Measurements from ENCODE around the gene ITGAD. TPM values are rescaled to one million over a fixed set of nuclear protein-coding genes. Genes with fewer than 3 reads are reported as not detected.
"Not testable (repeated sequence)": the region's sequence is repeated elsewhere in the genome, so short reads cannot be mapped to it uniquely, and the experiment has no call there.

The ITGAD gene
- total RNA-seq, 1 donor from 2014 or later: 0.09 TPM

DNA sequence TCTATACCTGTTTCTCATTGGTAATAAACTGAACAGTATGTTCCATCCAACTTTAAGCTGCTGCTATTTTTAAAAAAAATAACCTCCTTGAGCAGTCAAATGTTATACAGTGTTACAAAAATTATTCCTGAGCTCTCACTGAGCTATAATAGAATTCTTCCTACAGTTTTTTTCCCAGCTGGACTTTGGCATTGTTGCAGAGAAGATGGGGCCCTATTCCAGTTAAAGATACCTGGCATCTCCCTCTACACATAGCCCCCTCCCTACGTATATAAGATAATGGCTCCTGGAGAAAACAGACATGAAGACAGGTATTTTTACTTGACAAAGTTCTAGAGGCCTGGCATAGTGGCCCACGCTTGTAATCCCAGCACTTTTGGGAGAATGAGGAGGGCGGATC is 36.7 kb downstream of the ITGAD start:
- no peak for DNase-seq (ENCODE audit: low spot score)

DNA sequence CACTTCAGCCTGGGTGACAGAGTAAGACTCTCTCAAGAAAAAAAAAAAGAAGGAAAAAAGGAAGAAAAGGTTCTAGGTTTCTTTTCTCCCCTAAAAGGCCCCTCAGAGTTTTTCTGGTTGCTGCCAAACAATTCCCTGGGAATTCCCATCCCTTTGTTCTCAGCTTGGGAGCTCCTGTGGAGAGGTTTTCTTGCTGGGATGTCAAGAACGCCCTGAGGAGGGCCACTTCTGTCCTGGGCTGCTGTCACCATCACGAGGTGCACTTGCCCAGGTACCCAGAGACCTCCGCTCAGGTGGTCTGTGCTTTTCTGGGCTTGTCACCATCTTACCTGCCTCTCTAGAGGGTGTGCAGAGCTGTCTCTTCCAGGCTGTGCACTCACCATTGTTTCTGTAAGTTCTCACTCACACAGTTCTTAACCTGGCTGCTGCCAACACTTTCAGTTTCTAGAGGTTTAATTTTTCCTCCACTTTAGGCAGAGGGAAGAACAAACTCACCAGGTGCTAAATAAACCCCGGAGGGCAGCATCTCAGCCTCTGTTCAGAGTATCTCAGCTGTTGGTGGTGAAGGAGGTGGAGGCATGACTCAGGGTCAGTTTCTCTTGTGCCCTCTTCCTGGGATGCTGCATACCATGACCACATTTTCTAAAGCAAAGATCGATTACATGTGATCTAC is 37.4 kb downstream of the ITGAD start:
- DNase-seq (ENCODE audit: low spot score): no peak

DNA sequence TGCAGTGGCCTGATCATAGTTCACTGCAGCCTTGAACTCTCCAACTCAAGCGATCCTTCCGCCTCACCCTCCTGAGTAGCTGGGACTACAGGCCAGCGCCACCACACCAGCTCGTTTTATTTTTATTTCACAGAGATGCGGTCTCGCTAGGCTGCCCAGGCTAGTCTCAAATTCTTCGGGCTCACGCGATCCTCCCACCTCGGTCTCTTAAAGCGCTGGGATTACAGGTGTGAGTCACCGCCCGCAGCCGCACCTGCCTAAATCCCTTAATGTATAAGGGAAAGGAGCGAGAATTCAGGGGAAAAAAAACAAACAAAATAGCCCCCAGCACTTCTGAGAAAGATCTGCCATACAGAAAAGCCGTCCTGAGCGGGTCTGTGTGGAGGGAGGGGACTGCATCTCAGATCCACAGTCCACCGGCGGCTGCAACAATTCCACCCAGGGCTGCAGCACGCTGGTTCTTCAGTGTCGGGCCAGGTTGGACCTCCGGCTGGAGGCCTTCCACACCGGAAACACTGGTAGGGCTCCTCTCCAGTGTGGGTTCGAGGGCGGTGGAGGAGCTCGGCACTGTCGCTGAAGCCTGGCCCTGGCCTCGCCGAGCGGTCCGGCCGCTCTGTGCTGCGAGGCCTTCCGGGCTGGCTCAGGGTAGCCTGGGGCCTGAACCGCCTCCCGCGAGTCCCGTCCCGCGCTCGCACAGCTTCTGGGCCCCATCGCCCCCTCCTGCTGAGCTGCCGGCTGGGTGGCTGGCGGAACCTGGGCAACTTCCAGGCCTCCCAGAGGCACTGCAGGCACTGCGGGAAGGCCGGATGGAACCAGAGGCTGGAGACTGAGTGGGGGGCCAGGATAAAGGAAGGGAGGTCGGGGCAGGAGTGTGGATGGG is 42.4 kb downstream of the ITGAD start:
- no peak for DNase-seq (ENCODE audit: low spot score)

DNA sequence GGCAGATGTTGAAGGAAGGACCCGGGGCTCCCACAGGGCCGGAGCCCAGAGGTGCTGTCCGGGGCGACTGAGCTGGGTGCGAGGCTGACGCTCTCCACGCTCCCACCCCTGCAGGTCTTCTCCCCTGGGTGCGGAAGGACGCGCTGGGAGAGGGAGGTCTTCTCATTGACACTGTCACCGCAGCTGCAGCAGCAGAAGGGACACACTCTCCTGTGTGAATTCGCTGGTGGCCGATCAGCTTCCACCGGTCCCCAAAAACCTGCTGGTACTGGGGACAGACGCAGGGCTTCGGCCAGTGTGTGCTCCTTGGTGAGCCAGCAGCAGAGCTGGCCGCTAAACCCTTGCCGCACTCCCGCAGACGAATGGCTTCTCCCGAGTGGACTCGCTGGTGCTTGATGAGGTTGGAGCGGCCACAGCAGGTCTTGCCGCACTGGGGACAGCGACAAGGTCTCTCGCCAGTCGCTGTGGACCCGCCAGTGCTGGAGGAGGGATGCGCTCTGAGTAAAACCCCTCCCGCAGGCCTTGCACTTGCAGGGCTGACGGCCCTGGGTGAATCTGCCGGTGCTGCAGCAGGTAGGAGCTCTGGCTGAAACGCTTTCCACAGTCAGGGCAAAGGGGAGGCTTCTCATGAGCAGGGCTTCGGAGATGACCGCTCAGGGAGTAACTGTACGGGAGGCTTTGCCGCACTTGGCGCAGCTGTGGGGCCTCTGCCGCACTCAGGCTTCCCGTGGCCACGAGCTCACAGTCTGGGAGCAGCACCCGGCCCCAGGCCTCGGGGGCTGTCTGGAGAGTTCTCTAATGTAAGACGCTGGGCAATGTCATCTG is 43.3 kb downstream of the ITGAD start:
- DNase-seq (ENCODE audit: low spot score): no peak

DNA sequence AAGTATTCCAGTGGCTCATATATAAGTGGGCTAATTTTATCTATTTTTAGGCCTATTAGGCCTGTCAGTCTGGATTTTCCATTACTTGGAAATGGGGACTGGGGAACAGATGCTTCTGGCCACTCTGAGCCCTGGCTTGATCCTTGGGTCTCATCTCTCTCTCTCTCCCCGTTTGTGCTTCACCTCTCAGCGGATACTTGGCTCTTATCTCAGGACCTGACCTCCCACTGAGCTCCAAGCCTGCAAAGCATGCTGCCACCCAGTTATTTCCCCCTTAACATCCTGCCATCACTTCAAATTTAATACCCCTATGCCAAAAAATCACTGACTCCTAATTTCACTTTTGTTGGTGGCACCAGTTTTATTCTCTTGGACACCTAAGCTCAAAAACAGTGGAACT is 45.3 kb downstream of the ITGAD start:
- no peak for DNase-seq (ENCODE audit: low spot score)

DNA sequence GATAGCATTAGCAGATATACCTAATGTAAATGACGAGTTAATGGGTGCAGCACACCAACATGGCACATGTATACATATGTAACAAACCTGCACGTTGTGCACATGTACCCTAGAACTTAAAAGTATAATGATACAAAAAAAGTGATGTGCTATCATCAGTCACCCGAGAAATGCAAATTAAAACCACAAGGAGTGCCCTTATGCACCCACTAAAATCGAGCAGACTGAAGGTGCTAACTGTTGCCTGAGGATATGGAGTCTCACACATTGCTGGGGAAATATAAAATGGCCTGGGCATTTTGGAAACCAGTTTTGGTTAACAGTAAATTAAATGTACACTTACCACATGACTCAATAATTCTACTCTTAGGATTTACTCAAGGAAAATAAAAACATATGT is 45.9 kb downstream of the ITGAD start:
- not testable (repeated sequence) for DNase-seq (ENCODE audit: low spot score)

DNA sequence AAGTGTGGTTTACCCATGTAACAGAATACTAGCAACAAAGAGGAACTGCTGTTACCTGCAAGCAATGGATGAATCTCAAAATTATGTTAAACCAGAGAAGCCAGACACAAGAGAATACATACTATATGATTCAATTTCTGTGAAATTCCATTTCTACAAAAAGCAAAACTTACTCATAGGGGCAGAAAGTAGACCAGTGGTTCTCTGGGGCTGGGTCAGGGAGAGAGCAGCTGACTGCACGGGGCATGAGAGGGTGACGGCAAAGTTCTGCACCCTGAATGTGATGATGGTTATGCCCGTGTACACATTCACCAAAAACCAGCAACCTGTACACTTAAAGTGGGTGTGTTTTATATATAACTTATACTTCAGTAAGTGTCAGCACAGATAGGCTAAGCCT is 46.4 kb downstream of the ITGAD start:
- DNase-seq (ENCODE audit: low spot score): no peak

DNA sequence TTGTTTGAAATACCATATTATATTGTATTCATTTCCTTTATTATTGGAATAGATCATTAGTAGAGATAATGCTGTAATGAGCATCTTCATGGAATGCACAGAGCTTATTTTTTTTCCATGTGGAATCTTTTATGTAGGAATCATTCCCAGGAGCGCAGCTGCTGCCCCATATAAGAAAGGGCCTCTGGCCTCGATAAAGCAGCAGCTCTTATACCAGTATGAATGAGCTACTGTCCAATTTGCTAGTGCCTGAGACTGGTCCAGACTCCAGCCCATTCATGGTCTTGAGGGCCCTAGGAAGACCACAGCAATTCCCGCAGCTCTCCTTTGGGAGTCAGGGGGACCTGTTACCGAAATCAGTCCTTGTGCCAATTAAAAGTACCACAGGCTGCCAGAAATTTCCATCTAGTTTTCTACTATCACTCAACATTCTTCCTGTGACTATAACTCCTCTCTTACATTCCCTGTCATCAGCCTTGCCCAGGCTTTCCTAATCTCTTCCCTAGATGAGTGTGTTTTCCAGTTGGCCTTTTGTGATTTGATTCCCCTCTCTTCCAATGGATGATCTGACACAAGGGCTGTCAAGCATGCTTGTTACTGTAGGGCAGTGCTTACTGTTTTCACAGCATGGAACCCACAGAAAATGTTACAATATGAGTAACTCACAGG is 47.5 kb downstream of the ITGAD start:
- DNase-seq (ENCODE audit: low spot score): no peak

DNA sequence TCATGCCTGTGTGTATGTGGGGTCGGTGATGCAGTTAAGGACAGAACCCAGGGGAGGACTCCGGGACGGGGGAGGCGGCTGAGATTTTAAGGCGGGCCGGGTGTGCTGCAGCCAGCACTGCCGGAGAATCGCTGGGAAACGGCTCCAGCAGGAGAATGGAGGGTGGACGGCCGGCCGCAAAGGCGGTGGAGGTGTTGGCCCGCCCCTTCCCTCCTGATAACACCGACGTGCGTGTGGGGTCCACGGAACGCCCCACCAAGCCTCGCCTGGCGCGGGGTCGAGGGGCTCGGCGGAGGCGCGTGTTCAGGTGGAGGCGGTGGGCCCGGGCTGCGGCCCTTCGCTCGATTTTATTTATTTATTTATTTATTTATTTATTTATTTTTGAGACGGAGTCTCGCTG is 48.8 kb downstream of the ITGAD start:
- no peak for DNase-seq (ENCODE audit: low spot score)

DNA sequence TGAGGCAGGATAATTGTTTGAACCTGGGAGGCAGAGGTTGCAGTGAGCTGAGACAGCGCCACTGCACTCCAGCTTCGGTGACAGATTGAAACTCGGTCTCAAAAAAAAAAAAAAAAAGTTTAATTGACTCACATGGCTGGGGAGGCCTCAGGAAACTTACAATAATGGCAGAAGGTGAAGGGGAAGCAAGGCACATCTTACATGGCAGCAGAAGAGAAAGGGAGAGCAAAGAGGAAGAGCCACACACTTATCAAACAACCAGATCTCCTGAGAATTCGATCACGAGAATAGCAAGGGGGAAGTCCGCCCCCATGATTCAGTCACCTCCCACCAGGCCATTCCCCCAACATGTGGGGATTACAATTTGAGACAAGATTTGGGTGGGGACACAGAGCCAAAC is 52.8 kb downstream of the ITGAD start:
- DNase-seq (ENCODE audit: low spot score): not testable (repeated sequence)

DNA sequence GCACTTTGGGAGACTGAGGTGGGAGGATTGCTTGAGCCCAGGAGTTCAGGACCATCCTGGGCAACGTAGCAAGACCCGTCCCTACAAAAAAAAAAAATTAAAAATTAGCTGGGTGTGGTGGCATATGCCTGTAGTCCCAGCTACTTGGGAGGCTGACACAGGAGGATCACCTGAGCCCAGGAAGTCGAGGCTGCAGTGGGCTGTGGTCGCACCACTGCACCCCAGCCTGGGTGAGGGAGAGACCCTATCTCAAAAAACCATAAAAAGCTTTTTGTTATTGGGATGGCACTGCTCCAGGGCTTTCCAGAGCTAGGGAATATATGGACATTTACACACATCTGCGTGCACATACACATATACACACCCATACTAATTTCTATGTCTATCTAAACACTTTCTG is 58.1 kb downstream of the ITGAD start:
- no peak for DNase-seq (ENCODE audit: low spot score)

DNA sequence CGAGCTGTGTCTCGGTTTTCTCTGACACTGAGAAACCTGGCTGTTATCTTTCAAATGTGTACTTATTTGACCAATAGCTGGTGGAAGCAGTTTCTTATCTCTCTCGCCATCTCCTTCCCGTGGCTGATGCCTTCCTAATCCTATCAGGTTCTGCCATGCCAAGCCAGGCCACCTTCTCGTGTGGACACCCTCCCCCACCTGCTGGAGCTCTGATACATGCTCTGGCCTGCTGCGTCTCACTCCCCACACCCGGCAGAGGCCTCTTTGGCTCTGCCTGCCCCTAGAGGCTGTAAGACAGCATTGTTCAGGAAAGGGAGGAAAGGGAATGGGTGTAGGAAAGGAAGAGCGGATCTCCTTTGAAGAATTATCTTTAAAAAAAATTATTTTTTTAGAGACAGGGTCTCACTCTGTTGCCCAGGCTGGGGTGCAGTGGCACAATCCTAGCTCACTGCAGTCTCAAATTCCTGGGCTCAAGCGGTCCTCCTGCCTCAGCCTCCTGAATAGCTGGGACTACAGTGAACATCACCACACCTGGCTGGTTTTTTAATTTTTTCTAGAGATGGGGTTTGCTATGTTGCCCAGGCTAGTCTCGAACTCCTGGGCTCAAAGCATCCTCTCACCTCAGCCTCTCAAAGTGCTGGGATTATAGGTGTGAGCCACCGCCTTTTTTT is 58.7 kb downstream of the ITGAD start:
- DNase-seq (ENCODE audit: low spot score): no peak

DNA sequence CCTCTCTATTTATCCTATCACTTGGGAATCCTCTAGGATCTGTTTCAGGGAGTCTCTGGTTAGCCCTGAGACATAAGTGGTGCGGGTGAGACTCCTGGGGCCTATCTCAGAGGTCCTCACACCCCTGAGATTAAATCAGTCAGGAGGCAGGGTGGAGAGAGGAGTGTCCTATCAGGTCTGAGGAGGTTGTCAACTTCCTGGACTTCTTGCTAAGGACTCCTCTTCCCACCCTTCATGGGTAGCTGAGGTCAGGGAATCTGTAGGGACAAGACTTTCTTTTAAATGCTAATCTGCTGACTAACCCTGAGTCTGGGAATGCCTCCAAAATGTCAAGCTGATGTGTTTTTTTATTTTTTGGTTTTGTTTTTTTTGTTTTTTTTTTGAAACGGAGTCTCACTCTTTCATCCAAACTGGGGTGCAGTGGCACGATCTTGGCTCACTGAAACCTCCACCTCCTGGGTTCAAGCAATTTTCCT is 59.5 kb downstream of the ITGAD start:
- DNase-seq (ENCODE audit: low spot score): no peak

DNA sequence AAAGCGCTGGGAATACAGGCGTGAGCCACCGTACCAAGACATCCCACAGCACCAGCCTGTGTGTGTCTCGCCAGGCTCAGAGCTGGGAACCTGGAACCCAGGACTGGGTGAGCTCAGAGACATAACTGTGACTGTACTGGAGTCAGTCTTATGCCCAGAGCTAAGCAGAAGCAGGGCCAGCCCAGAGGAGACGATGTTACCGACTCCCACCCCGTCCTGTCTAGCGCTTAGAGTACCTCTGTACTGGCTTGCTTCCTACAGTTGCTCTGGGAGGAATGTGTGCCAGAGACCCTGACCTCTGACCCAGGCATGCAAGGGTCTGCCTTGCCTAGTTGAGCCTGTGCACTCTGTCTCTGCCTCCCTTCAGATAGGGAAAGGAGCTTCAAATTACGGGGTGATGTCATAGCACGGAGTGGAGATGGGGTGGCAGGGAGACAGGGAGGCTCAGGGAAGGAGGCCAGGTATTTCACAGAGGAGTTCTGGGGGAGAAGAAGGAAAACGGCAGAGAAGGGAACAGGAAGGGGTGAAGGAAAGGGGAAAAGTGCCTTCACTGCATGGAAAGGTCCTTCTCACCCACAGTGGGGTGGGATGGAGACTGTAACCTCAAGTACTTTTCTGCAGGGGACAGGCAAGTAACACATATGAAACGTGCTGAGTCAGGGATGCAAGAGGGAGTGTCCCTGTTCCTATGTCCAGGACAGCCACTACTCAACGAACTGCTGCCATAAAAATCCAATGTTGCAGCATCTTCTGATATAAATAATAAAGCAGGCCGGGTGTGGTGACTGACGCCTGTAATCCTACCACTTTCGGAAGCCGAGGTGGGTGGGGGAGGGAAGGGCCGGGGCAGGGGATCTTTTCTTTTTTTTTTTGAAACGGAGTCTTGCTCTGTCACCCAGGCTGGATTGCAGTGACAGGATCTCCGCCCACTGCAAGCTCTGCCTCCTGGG is 60.4 kb downstream of the ITGAD start:
- DNase-seq (ENCODE audit: low spot score): no peak

DNA sequence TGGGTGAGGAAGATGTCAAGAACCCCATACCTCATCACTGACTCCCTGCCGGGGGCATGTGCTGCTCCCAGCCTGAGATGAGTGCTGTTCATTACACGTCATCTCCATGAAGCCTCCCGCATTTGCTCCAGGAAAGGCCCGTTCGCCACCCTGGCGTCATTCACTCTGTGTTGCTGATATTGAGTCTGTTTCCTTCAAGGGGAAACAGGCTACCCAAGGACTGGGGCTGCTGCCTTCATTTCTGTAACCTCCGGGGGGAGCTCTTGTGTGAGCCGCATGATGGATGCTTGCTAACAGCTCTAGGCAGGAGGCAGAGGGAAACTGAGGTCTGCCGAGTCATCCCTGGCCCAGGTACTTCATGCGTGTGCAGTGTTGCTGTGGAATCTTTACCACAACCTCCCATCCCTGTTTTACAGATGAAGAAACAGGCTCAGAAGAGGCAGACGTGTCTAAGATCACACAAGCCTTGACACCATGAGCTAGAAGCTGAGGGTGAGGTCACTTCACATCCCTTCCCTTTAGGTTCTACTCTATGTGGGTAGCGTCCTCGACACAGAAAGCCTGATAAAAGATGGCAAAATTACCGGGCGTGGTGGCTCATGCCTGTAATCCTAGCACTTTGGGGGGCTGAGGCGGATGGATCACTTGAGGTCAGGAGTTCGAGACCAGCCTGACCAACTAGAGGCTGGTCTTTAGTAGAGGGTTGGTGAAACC is 62.6 kb downstream of the ITGAD start:
- DNase-seq (ENCODE audit: low spot score): no peak

DNA sequence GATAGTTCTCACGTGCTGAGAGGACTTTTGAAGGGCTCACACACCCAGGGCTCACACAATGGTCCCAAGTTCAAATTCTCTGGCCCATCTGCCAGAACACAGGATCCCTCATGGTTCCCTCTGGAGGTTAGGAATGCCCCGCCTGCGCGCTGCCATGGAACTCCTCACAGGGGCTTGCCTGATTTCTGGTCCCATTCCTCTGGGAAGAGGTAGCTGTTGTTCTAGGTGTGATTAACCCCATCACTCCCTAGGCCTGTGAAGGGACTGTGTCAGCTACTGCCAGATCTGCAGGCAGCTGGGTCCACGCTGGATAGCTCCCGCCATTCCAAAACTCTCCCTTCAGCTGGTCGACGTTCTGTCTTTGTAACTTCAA is 63.8 kb downstream of the ITGAD start:
- no peak for DNase-seq (ENCODE audit: low spot score)

DNA sequence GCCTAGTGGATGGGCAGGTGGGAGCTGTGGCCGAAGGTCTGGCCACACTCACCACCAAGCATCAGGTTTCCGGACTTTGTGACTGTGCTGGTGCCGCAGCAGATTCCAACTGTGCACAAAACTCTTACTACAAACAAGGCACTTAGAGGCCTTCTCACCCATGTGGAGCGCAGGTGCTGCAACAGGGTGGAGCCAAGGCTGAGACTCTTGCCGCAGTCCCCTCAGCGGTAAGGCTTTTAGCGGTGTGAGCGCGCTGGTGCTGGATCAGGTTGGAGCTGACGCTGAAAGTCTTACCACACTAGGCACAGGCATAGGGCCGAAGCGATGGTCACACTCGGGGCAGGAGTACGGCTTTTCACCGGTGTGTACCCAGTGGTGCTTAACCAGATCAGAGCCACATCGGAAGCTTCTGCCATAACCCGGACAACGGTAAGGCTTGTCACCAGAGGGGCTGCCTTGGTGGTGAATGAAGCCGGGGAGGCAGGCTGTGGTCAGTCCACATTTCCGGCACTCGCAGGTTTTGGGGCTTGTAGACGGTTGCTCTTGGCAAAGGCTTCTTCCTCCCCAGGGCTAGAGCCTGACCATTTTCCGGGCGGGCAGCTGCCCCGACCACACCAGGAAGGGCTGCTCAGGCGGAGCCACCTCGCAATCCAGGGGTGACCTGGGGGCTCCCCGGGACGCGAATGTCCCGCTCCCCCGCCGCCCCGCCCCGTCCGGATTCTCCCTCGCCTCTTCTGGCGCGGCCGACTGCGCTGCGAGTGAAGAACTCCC is 65.1 kb downstream of the ITGAD start:
- no peak for DNase-seq (ENCODE audit: low spot score)

DNA sequence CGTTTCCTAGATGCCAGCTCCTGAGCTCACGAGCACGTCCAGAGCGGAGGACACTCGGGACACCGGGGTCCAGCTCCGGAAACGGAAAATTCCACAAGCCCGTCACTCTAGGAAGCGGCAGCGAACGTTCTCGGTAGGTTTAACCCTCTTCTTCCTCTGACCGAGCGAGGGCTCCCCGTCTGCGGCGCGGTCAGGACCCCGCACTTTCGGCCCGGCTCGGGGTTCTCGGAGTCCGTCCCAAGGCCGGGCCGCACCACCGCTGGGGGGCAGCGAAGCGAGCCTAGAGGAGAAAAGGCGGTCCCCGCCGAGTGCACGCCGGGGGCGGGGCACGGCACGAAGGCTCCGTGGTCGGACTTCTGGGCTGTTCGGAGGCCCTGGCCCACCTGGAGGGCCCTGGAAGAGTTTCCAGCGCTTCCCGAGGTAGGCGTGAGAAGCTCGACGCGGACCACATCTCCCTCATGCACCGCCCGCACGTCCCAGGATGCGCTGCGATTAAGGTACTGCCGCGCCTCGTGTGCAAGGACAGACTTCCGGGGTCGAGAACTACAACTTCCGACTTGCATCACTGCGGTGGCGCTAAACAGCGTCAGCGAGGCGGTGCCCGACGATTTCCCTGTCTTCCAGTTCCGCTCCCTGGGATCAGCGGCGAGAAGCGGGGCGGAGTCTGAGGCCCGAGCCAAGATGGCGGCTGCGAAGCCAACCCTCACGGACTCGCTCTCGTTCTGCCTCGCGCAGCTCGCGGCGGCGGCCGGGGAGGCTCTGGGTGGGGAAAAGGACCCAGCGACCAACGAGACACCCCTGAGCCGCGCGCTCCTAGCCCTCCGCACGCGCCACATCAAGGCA is 65.9 kb downstream of the ITGAD start, which contains the start of gene ARMC5:
Gene ARMC5, plus strand, starts transcription at position 658 of the 843 bp plus-strand sequence. Its CDS starts 24 bp downstream, at position 682.
- peak; percentile 98 for DNase-seq (ENCODE audit: low spot score)
